ENCODE data around the gene CEP170B.

DNA sequence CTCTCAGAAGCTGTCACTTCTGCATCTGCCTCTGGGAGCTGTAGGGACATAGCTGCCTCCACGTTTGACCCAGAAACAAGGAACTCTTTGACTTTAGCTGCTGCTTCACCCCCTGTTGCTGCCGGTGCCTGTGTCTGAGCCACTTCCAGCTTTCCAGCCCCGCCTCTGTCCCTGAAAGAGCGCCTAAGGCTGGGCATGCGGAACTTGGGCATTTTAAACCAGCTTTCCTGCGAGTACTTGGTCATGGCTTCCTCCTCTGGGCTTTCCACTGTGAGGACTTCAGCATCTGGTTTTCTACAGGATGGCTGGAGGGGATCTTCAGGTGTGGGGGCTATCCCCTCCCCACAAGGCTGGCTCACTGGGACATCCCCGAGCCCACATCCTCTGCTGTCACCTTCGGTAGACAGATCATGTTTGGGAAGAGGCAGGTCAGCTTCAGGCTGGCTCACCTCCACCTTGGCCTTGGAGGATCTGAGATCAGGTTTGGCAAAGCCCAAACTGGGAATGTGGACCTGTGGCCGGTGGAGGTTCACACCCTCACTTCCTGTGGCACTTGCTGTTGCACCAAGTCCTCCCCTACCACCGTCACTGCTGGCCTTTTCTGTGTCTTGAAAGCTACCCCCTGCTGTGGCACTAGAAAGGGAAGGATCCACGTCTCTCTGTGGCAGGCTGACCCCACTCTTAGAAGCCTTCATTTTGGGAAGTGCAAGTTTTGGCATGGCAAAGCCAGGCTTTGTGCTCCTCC lies 74.8 kb downstream of the CEP170B start:
- TF ChIP-seq, protein P1, sequence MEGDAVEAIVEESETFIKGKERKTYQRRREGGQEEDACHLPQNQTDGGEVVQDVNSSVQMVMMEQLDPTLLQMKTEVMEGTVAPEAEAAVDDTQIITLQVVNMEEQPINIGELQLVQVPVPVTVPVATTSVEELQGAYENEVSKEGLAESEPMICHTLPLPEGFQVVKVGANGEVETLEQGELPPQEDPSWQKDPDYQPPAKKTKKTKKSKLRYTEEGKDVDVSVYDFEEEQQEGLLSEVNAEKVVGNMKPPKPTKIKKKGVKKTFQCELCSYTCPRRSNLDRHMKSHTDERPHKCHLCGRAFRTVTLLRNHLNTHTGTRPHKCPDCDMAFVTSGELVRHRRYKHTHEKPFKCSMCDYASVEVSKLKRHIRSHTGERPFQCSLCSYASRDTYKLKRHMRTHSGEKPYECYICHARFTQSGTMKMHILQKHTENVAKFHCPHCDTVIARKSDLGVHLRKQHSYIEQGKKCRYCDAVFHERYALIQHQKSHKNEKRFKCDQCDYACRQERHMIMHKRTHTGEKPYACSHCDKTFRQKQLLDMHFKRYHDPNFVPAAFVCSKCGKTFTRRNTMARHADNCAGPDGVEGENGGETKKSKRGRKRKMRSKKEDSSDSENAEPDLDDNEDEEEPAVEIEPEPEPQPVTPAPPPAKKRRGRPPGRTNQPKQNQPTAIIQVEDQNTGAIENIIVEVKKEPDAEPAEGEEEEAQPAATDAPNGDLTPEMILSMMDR (IDR thresholded peaks at IDR 0.05; ENCODE audit: low read depth, low read length, poor library complexity, severe bottlenecking) = no peak
- no peak for TF ChIP-seq EZH2phosphoT487 (IDR thresholded peaks at IDR 0.05; ENCODE audit: borderline replicate concordance, low read length)
